ENCODE data around the gene SFTPA2. TPM values are rescaled to one million over a fixed set of nuclear protein-coding genes. Genes with fewer than 3 reads are reported as not detected.
A peak's percentile ranks its signal among the peaks of the same experiment; 100 is the strongest.
"Not testable (repeated sequence)": the region's sequence is repeated elsewhere in the genome, so short reads cannot be mapped to it uniquely, and the experiment has no call there.

Gene SFTPA2
- polyA plus RNA-seq, 3 donors = not detected

GRCh38 chr10:79509306-79509933 is 50.8 kb downstream of the SFTPA2 start:
- intact Hi-C loops (cut with micrococcal nuclease); H3K27ac Mint-ChIP-seq; H3K4me1 Mint-ChIP-seq; H3K9ac ChIP-seq (ENCODE audit: insufficient read depth, low read length, poor library complexity, severe bottlenecking); H3K36me3 ChIP-seq (replicated peaks in 1 of 2; ENCODE audit: control insufficient read depth in 1 of 2, insufficient read depth in 2 of 2, low read length in 2 of 2); H3K9me3 ChIP-seq (replicated peaks in 1 of 2; ENCODE audit: control insufficient read depth in 1 of 2, insufficient read depth in 1 of 2, low read length in 2 of 2); H3K79me2 ChIP-seq (ENCODE audit: insufficient read depth, low read length); H3K4me3 Mint-ChIP-seq; H3K9me3 Mint-ChIP-seq; H4K20me1 ChIP-seq (ENCODE audit: insufficient read depth, low read length); H3K27me3 ChIP-seq (ENCODE audit: control insufficient read depth in 2 of 2, insufficient read depth in 2 of 2, low read length in 2 of 2); H3K4me2 ChIP-seq (replicated peaks; ENCODE audit: extremely low read depth, low read length, poor library complexity, severe bottlenecking); DNase-seq; H3K4me3 ChIP-seq (replicated peaks in 1 of 3; ENCODE audit: low read depth in 2 of 3, low read length in 3 of 3); H3K4me1 ChIP-seq (ENCODE audit: control insufficient read depth in 1 of 2, insufficient read depth in 2 of 2, low read length in 2 of 2); H3K36me3 Mint-ChIP-seq; H2AFZ ChIP-seq (ENCODE audit: insufficient read depth, low read depth, low read length, poor library complexity, severe bottlenecking); H3K27ac ChIP-seq (ENCODE audit: low read depth in 1 of 2, low read length in 2 of 2): not testable (repeated sequence)
- no CpG with 5 or more reads among the region's 3 CpGs for WGBS (ENCODE audit: insufficient coverage)
- peak; percentile 16 for TF ChIP-seq CTCF (IDR thresholded peaks at IDR 0.05)
- H3K27me3 Mint-ChIP-seq (ENCODE audit: low read depth in 3 of 3) = peaks cover 9 to 20% (median 12%) of the 10 kb centered on the region in 3 donors

GRCh38 chr10:79508245-79508644 is 52.0 kb downstream of the SFTPA2 start:
- H3K4me3 ChIP-seq (replicated peaks in 1 of 3; ENCODE audit: low read depth in 2 of 3, low read length in 3 of 3); intact Hi-C loops (cut with micrococcal nuclease); DNase-seq; H3K79me2 ChIP-seq (ENCODE audit: insufficient read depth, low read length); H3K27ac Mint-ChIP-seq; H3K4me1 ChIP-seq (ENCODE audit: control insufficient read depth in 1 of 2, insufficient read depth in 2 of 2, low read length in 2 of 2); H3K4me3 Mint-ChIP-seq; H3K9ac ChIP-seq (ENCODE audit: insufficient read depth, low read length, poor library complexity, severe bottlenecking); H3K36me3 Mint-ChIP-seq; H3K4me1 Mint-ChIP-seq; H3K27me3 ChIP-seq (ENCODE audit: control insufficient read depth in 2 of 2, insufficient read depth in 2 of 2, low read length in 2 of 2); H4K20me1 ChIP-seq (ENCODE audit: insufficient read depth, low read length); H3K4me2 ChIP-seq (replicated peaks; ENCODE audit: extremely low read depth, low read length, poor library complexity, severe bottlenecking); H3K9me3 ChIP-seq (replicated peaks in 1 of 2; ENCODE audit: control insufficient read depth in 1 of 2, insufficient read depth in 1 of 2, low read length in 2 of 2); H2AFZ ChIP-seq (ENCODE audit: insufficient read depth, low read depth, low read length, poor library complexity, severe bottlenecking); H3K27ac ChIP-seq (ENCODE audit: low read depth in 1 of 2, low read length in 2 of 2); H3K9me3 Mint-ChIP-seq; H3K36me3 ChIP-seq (replicated peaks in 1 of 2; ENCODE audit: control insufficient read depth in 1 of 2, insufficient read depth in 2 of 2, low read length in 2 of 2): not testable (repeated sequence)
- peaks cover 9 to 22% (median 14%) of the 10 kb centered on the region in 3 donors for H3K27me3 Mint-ChIP-seq (ENCODE audit: low read depth in 3 of 3)
- no CpG with 5 or more reads among the region's 4 CpGs for WGBS (ENCODE audit: insufficient coverage)

Measured in CD14-positive monocyte (primary cell).